ENCODE results near the gene NAA30. TPM values are rescaled to one million over a fixed set of nuclear protein-coding genes. Genes with fewer than 3 reads are reported as not detected.

Gene NAA30
- polyA plus RNA-seq, 1 donor from 2014 or later: 26.9 TPM

- no peak for TF ChIP-seq EP300 (conservative IDR thresholded peaks at IDR 0.05; ENCODE audit: poor library complexity, severe bottlenecking)
- H3K9ac ChIP-seq (ENCODE audit: low read length): no peak overlapping the region
- H3K4me3 ChIP-seq (ENCODE audit: low read length): no peak overlapping the region
- H3K9me3 ChIP-seq (ENCODE audit: low read length): no peaks in the 10 kb centered on the region
- H2AFZ ChIP-seq (ENCODE audit: low read depth, low read length): no peak overlapping the region
- no peak overlapping the region for H3K4me2 ChIP-seq (ENCODE audit: low read length)
- no peaks in the 10 kb centered on the region for H3F3A ChIP-seq (ENCODE audit: insufficient read depth, low read length, poor library complexity, severe bottlenecking)
- no peaks in the 10 kb centered on the region for H3K27me3 ChIP-seq (ENCODE audit: insufficient read depth, low read depth, low read length)
- H3K27ac ChIP-seq (ENCODE audit: low read length): no peak overlapping the region
- no peaks in the 10 kb centered on the region for H3K9me2 ChIP-seq (ENCODE audit: insufficient read depth, low read length)
- H4K20me1 ChIP-seq (ENCODE audit: insufficient read depth): no peaks in the 10 kb centered on the region
- no peaks in the 10 kb centered on the region for H3K79me2 ChIP-seq (replicated peaks; ENCODE audit: insufficient read depth, low read length)
- no peaks in the 10 kb centered on the region for H3K36me3 ChIP-seq (ENCODE audit: insufficient read depth, low read length)
These were observed 73.8 kb downstream of the NAA30 start for GRCh38 chr14:57464008-57464730.

Other genes starting within 250 kb of the NAA30 start
- gene EXOC5, start 121.7 kb upstream of the NAA30 start, polyA plus RNA-seq: 127 and 138 TPM in 2 replicates
- gene AP5M1, start 121.6 kb upstream of the NAA30 start, polyA plus RNA-seq: 40.0 and 44.8 TPM in 2 replicates
- gene CCDC198, start 103.3 kb downstream of the NAA30 start, polyA plus RNA-seq: not detected in 2 replicates